Measurements from ENCODE around the gene KCNAB1.
"Not testable (repeated sequence)": the region's sequence is repeated elsewhere in the genome, so short reads cannot be mapped to it uniquely, and the experiment has no call there.

KCNAB1 gene

DNA sequence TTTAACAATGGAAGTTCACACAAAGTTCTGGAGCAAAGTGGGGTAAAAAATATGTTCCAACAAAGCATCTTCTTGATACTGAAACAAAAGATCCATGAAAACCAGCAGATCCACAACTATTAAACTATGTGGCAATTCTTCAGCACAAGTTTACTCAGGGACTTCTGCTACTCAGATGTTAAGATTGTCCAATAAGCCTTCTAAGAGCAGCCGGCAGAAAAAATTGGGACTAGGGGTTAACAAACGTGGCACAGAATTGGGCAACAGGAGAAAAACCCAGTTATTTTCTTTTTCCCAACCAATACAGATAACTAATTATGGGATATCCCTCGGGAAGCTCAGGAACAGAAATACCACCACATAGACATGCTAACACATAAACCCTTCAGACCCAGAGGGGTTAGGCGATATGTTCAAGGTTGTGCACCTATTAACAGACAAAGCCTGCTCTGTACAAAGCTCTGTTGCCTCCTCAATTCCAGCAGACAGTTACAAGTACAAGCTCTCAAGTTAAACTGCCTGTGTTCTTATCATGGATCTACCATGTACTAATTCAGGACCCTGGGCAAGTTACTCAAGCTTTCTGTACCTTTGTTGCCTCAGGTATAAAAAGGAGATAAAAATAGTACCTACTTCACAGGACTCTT is 427.8 kb downstream of the KCNAB1 start:
- FAIRE-seq = no peak

DNA sequence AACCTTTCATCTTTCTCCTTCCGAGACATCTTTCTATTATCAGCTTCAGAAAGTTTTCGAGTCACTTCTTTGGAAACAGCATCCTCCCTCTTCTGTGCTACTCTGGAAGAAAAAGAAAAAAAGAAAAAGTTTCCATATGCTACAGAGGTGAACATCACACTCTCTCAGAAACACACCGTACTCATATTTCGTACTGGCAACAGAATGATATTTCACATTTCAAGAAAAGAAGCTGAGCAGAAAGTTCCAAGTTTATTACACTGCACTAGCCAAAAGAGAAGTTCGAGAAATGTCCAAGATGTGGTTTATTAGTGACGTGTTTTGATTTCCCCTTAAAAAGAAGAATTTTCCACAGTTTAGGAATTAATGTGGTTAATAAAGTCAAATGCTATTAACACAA is 428.5 kb downstream of the KCNAB1 start:
- no peak for FAIRE-seq

DNA sequence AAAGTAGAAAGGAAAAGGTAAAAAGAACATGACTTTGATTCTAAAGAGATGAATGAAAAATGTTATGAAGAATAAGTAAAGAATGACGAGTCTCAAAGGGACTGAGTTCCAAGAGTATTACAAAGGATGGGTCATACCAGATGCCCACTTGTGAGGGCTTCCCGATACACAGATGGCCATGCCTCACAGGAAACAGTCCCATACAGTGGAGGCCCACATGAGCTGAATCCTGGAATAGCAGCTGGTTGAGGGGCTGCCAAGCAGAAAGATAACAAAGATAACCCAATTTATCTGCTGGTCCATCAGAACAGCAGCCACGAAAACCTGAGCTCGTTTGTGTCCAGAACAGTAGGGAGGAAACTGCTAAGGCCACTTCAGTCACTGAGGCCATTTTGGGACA is 430.9 kb downstream of the KCNAB1 start:
- no peak for FAIRE-seq

DNA sequence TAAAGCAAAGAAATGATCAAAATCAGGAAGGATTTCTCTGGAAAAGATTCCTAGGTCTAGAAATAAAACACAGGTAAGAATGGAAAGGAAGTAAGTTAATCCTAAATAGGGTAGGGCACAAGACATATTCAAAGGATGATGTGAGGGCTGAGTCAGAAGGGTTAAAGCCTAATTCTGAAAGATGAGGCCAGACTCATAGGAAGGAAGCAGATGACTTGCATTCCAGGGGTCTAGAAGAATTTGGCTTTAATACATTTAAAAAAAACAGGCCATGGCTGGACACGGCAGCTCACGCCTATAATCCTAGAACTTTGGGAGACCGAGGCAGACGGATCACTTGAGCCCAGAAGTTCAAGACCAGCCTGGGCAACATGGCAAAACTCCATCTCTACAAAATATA is 431.4 kb downstream of the KCNAB1 start:
- FAIRE-seq = no peak

DNA sequence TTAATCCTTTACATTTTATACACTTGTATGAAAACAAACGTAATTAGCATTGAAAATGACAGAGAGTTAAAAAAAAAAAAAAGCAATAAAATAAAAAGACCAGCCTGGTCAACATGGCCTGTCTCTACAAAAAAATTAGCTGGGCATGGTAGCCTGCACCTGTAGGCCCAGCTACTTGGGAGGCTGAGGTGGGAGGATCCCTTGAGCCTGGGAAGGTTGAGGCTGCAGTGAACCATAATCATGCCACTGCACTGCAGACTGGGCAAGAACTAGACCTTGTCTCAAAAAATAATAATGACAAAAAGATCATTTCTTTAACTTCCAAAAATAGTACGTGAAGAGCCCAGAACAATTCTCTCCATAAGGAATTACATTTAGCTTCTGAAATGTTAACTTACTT is 432.6 kb downstream of the KCNAB1 start:
- no peak for FAIRE-seq

DNA sequence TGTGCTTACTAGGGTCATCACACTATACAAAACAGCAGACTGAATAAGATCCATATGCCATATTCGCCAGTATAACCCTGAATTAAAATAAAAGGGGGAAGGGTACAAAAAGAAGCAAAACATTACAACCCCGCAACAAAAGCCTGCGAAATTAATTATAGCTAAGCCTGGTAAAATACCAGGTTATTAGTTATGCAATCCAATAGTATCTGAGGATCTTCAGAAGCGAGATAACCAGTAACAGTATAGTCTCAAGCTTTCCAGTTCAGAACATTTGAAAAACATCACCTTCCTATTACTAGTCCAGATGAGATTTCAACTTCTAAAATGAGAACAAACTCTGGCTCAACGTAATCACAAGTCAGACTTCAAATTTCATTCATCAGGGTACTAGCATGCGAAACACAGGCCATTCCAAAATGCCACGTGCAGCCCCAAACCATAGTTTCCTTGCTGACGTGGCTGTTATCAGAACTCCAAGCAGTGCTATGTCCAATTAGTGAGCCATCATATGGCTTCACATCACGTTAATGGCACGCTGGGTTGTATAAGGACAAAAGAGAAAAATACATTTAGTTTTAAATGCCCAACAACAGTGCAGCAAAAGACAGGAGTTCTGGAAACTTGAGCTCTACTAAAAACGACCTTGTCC is 433.5 kb downstream of the KCNAB1 start:
- no peak for FAIRE-seq

DNA sequence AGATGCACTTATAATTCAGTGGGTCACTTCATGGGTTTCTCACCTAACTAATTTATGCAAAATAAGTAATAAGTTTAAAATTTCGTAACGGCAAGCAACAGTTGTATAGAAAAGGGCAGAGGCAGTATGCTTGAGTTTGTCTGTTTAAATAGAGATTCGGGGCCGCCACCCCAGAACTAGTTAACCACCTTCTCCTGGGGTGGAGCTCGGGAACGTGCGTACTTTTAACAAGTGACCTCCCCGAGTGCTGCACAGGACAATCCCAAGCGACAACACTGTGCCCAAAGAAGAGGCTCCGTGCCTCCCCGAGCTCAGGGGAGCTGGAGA is 434.1 kb downstream of the KCNAB1 start:
- FAIRE-seq = no peak

DNA sequence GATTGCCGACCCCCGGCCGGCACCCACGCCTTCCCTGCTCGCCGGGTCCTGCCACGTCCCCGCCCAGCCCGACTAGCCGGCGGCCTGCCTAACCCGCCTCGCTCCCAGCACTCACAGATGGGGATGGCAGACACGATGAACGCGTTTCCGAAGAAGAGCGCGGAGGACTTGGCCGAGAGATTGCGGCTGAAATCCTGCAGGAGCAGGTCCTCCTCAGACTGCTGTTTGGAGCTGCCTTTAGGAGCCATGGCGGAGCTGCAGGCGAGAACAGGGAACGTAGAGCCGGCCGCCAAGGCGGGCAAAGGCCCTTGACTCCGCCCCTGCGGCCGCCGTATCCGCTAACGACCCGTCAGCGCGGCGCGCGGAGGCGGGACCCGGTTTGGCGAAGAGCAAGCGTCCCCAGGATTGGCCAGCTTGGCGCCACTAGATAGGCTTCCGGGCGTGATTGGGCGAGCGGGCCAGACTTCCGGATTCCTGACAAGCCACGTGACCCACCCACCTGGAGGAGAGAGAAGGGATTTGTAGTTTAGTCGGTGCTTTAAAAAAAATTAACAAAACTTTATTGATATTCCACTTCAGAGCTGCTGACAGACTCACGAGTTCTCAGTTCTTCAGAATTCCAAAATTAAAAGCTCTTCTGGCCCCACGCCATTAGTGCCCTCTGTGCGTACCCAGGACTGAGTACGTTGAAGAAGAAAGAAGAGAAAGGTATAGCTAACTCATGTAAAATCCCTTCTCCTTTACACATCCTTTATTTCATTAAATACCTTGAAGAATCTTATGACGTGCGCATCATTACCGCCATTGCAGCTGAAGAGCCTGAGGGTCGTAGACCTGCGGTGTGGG is 434.7 kb downstream of the KCNAB1 start, which contains the start of gene SSR3:
Gene SSR3 (minus strand): TSS at position 276 of the 846 bp plus-strand sequence. CDS start 28 bp downstream, at position 248.
- FAIRE-seq = peak; percentile 86

DNA sequence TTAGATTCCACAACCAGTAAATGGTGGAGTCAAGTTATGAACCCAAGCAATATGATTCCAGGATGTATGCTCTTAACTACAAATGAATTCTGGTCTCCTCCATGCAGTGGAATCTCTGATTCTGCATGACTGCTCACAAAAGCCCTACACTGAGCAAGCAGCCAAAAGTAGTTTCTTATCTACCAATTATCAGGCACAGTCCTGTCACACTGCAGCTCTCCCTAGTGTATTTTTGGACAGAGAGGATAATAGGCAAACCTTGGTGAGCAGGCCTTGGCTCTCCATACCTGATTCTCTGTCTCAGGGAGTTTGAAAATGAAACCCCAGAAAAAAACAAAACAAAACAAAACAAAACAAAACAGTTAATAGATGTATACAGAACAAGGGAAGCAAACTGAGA is 438.0 kb downstream of the KCNAB1 start:
- FAIRE-seq = no peak

DNA sequence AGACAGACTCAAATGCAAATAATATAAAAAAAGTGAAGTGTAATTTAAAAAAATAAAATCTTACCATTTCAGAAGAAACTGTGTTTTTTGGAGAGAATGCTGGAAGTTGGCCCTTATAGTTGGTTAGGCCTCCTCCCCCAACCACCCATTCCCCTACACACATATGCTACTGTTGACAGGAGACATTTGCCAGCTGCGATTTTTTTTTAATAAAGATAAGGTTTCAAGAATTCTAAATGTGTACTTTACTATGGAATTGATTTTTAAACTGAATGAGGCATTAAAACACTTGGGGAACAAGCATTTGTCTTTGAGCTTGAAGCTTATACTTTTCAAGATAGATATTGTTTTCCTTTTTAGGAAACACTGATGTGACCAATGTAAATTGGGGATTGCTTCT is 438.9 kb downstream of the KCNAB1 start:
- no peak for FAIRE-seq

DNA sequence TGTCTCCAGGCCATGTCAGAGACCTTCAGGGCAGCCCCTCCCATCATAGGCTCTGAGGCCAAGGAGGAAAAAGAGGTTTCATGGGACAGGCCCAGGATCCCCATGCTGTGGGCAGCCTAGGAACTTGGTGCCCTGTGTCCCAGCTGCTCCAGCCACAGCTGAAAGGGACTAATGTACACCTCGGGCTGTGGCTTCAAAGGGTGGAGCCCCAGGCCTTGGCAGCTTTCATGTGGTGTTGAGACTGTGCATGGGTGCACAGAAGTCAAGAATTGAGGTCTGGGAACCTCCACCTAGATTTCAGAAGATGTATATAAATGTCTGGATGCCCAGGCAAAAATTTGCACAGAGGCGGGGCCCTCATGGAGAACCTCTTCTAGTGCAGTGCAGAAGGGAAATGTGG is 441.2 kb downstream of the KCNAB1 start:
- FAIRE-seq = no peak

DNA sequence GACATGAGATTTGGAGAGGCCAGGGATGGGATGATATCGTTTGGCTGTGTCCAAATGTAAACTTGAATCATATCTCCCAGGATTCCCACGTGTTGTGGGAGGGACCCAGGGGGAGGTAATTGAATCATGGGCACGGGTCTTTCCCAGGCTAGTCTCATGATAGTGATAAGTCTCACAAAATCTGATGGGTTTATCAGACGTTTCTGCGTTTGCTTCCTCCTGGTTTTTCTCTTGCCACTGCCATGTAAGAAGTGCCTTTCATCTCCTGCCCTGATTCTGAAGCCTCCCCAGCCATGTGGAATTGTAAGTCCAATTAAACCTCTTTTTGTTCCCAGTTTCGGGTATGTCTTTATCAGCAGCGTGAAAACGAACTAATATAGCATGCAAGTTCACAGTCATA is 442.1 kb downstream of the KCNAB1 start:
- not testable (repeated sequence) for FAIRE-seq

DNA sequence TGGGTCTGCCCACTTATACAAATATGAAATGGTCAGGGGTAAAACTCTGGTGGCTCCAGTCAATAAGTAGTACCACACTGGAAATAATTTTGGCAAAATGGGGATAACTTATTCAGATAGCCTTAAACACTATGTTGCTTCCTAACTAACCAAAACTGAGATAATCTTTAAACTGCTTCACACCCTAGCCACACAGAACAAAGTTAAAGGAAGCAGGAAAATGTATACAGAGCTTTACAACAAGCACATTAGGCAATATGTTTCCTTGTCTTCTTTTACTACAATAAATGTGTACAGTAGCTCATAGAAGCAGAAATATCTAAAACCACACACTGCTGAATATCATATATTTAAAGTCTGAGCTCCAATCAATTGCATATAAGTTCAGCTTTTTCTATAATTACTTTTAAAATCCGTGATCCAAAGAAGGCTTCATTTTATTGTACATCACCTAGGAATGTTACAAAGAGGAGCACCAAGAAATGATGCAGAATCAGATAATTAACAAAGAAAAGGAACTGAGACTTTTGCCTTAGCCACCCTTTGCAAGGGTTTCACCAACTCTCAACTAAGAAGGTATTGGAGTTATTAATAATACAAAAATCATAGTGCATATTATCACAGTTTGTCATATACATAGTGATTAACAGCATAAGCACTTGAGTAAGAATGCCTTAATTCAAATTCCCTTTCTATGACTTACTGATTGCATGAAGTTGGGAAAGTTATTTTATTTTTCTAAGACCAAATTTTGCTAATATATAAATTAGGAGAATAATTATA is 443.7 kb downstream of the KCNAB1 start:
- FAIRE-seq = no peak

DNA sequence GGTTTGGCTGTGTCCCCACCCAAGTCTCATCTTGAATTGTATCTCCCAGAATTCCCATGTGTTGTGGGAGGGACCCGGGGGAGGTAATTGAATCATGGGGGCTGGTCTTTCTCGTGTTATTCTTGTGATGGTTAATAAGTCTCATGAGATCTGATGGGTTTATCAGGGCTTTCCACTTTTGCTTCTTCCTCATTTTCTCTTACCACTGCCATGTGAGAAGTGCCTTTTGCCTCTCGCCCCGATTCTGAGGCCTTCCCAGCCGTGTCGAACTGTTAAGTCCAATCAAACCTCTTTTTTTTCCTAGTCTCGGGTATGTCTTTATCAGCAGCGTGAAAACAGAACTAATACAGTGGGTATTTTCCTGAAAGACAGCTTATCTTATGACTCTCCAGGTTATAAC is 448.6 kb downstream of the KCNAB1 start:
- not testable (repeated sequence) for FAIRE-seq

DNA sequence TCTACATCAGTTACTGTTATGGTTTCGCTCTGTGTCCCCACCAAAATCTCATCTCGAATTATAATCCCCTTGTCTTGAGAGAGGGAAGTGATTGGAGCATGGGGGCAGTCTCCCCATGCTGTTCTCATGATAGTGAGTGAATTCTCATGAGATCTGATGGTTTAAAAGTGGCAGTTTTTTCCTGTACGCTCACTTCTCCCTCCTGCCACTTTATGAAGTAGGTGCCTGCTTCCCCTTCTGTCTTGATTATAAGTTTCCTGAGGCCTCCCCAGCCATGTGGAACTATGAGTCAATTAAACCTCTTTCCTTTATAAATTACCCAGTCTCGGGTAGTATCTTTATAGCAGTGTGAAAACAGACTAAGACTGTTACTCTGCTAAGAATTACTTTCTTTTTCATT is 449.5 kb downstream of the KCNAB1 start:
- not testable (repeated sequence) for FAIRE-seq

DNA sequence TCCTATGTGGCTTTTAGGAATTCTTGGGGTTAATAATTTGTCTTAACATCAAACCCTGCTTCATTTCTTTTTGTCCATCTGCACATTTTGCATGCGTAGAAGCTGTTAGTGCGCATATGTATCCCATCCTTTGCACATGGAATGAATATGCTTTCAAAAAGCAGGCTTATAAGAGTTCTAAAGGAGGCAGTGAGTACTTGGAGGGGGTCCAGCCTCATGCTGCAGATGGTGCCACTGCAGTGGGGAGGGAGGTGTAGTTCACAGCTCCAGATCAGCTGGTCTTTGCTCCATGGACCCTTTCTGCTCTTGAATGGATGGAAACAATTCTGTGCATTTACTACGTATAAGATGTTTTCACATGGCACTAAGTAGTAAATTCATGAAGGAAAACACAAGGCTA is 455.3 kb downstream of the KCNAB1 start:
- no peak for FAIRE-seq

DNA sequence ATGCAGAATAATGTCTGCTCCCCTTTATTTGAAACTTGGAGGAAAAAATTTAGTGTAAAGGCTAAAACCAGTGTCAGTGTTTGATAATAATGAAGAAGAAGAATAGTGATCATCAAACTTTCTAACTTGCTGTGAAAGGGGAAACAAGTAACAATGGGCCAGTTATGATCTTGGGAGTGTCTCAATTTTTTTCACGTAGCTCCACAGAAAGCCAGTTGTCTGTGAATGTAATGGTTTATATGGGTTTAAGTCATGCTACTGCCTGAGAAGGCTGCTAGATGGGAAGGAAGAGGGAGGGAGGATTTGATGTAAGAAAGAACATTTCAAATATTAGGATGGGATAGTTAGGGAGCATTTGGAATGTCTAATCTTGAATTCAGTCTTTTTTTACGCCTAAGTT is 455.7 kb downstream of the KCNAB1 start:
- no peak for FAIRE-seq

DNA sequence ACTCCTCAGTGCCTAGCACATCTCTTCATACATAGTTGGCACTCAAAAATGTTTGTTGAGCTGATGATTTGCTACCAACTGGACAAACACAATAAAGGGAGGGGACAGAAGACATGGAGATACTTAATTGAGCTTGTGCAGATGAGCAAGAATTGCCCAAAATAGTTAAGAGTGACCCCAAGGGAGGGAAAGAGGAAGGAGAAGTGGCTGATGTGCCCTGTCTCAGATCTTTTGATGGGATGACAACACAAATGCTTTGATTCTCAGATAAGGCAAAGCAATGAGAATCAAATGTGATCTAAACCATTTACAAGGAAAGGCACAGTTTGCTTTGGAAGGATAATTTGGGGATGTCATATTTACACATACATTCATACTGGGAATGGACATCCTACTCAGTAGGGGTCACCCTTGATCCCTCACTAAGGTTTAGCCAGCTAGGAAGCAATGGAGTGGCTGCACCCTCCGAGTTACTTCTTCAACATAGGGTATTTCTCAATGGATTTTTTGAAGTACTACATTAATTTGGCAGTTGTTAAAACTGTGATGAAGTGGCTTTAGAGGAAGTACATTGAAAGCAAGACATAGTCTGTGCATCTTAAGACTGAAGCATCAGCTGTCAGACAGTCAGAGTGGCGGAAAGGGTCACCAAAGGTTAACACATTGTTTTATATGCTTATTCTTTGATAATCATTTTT is 456.4 kb downstream of the KCNAB1 start:
- FAIRE-seq = no peak

DNA sequence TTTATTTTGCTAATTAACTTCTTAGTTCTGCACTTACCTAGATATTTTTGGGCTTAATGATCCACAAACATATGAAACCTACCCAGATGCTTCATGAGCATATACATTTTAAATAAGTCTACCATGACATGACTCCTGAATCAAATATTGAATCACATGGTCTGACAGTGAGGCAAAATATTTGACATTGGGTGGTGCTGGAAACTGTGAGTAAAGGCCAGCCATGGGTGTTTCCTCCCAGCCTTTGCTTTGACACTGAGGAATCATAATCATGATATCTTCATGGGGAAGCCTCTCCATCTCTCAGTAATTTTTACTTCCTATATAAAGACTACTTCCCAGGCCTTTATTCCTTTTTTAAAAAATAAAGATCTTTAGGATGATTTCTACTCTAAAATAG is 457.4 kb downstream of the KCNAB1 start:
- no peak for FAIRE-seq

DNA sequence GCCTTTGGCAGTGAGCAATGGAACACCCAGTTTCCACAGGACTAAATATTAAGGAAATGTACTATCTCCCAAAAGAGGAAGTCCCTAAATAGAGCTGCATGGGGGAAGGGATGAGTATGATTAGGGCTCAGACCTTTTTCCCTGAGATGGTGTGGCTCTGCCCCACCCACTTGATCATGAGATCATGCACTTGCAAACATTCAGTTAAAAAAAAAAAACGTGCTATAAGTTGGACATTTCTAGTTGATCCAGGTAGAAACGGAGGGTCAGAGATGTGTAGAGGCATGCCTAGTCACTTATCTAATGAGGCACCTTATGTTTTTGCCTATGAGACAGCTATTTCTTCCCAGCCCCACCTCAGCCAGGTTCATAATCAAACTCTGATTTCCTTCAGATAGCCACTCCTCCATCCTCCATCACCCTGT is 459.1 kb downstream of the KCNAB1 start:
- FAIRE-seq = no peak

DNA sequence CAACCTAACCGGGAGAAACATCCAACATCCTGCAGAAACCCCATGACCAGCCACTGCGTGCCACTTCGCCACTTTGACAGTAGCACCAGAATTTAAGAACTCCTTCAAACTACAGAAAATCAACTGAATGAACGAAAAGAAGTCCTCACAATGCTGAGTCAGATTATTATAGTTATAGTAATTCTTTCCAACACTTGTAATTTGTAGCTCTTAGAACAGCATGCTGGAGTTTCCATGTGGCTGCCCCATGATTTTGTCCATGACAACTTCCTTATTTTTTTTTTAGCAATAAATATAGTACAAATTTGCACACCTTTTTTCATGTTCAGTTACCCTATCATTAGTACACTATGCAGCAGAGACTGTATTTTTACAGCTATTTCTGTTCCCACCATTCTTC is 460.7 kb downstream of the KCNAB1 start:
- no peak for FAIRE-seq

DNA sequence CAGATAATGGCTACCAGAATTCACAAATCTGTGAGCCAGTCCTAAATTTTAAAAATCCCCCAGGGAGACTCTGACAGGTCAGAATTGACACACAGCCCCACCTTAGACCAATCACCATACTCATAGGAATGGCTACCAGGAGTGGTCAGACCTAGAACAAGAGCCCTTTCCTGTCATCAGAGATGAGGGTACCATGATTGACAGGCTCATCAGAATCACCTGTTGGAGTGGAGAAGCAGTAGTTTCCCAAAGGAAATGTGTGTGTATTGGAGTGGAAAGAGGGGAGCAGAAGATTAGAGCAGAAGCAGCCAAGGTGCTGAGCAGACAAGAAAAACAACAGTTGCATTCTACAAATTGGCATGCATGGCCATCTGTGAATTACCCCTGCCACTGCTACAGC is 461.6 kb downstream of the KCNAB1 start:
- FAIRE-seq = no peak
